NCI-H345 (cell line): ENCODE data around the gene PLPPR3.
"Not testable (repeated sequence)": the region's sequence is repeated elsewhere in the genome, so short reads cannot be mapped to it uniquely, and the experiment has no call there.

Experiments used
- DNase-seq: peaks from one replicate; lab custom pipeline; 2025; lab: John Stamatoyannopoulos, UW

The PLPPR3 gene

GRCh38 chr19:853614-854220 is 32.0 kb upstream of the PLPPR3 start:
- not testable (repeated sequence) for DNase-seq

DNA sequence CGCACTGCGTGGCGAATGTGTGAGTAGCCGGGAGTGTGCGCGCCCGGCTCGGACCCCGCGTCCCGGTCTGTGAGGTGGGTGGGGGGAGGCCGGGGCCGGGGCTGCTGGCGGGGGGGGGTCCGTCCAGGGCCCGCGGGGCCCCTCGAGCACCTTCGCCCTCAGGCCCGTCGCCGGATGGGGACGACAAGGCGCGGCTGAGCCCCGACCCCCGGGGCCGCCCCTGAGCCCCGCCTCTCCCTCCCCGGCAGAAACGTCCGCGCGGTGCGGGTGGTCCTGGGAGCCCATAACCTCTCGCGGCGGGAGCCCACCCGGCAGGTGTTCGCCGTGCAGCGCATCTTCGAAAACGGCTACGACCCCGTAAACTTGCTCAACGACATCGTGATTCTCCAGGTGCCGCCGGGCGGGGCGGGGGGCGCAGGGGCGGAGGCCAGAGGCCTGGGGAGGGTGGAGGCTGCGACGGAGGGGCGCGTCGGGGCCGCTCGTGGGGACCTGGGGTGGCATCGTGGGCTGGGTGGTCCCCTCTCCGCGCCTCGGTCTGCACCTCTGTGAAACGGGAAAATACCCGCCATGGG is 31.3 kb upstream of the PLPPR3 start:
- DNase-seq: no peak

DNA sequence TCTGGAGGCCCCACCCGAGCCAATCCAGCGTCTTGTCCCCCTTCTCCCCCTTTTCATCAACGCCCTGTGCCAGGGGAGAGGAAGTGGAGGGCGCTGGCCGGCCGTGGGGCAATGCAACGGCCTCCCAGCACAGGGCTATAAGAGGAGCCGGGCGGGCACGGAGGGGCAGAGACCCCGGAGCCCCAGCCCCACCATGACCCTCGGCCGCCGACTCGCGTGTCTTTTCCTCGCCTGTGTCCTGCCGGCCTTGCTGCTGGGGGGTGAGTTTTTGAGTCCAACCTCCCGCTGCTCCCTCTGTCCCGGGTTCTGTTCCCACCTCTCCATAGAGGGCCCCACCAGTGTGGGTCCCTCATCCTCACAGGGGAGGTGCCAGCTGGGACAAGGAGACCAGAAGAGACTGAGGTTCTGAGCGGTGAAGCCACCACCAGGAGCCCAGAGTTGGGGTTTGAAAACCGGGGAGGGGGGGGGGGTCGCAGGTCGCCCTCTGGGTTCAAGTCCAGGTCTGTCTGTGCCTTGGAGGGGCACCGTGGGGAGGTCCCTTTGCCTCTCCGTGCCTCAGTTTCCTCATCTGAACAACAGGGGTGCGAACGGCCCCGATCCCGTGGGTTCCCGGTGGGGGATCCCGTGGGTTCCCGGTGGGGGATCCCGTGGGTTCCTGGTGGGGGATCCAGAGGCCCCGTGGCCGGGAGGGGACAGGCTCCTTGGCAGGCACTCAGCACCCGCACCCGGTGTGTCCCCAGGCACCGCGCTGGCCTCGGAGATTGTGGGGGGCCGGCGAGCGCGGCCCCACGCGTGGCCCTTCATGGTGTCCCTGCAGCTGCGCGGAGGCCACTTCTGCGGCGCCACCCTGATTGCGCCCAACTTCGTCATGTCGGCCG is 30.6 kb upstream of the PLPPR3 start, which contains the start of gene ELANE:
Gene ELANE (plus strand): TSS at position 168 of the 878 bp plus-strand sequence. CDS start 26 bp downstream, at position 194.
- DNase-seq: no peak

DNA sequence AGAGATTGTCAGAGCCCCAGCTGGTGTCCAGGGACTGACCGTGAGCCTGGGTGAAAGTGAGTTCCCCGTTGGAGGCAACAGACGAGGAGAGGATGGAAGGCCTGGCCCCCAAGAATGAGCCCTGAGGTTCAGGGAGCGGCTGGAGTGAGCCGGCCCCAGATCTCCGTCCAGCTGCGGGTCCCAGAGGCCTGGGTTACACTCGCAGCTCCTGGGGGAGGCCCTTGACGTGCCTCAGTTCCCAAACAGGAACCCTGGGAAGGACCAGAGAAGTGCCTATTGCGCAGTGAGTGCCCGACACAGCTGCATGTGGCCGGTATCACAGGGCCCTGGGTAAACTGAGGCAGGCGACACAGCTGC is 29.2 kb upstream of the PLPPR3 start:
- DNase-seq: no peak

DNA sequence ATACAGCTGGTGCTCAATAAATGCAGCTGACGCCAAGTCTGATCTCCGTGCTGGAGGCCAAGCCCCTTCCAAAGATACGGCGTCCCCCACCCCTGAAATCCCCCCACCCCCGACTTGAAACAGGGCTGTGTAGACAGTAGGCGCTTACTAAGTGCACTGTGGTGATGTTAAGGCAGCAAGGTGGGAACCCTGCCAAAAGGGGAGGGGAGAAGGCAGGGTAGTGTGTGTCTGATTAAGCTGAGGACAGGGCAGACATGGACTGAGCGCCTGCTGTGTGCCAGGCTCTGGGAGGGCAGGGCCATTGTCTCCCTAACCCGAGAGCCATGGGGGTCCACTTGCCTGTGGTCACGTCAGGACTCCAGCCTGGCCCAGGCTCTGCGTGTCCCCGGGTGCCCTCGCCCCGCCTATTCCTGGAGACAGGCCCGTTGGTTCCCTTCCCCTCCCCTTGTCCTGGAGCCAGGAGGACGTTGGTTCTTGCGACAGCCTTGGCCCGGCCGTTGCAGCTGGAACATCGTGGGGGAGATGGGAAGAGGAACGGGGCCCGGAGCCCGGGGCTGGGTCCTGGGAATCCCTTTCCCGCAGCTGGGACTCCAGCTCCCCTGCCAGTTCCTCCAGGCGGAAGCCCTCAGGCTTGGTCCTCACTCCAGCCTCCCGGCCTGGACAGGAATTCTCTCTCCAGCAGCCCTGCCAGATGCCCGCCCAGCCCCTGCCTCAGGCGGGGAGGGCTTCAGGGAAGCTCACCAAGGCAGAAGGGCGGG is 28.6 kb upstream of the PLPPR3 start:
- peak; percentile 61 for DNase-seq

- DNase-seq: not testable (repeated sequence)
Measured at GRCh38 chr19:849195-849594, 27.4 kb upstream of the PLPPR3 start.

- no peak for DNase-seq
Measured at GRCh38 chr19:848386-848921, 26.7 kb upstream of the PLPPR3 start.

- DNase-seq: no peak
Measured at GRCh38 chr19:845707-846521, 24.2 kb upstream of the PLPPR3 start.

GRCh38 chr19:844546-844971 is 22.8 kb upstream of the PLPPR3 start:
- DNase-seq: no peak

DNA sequence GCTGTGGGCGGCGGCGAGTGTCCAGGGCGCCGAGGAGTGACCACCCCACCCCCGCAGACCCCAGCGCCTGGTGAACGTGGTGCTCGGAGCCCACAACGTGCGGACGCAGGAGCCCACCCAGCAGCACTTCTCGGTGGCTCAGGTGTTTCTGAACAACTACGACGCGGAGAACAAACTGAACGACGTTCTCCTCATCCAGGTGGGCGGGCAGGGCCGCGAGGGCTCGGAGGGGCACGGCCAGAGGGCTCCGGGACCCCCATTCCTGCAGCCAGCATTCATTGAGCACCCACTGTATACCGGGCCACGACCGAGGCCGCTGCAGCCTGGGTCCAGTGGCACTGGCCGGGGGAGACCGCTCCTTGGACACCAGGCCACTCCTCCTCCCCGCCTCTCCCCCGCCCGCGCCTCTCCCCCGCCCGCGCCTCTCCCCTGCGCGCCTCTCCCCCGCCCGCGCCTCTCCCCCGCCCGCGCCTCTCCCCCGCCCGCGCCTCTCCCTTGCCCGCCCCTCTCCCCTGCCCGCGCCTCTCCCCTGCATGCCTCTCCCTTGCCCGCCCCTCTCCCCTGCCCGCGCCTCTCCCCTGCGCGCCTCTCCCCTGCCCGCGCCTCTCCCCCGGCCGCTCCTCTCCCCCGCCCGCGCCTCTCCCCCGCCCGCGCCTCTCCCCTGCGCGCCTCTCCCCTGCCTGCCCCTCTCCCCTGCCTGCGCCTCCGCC is 22.2 kb upstream of the PLPPR3 start:
- DNase-seq: peak; percentile 19

GRCh38 chr19:843180-843835 is 21.6 kb upstream of the PLPPR3 start:
- DNase-seq: no peak

GRCh38 chr19:842802-843179 is 21.0 kb upstream of the PLPPR3 start:
- not testable (repeated sequence) for DNase-seq

DNA sequence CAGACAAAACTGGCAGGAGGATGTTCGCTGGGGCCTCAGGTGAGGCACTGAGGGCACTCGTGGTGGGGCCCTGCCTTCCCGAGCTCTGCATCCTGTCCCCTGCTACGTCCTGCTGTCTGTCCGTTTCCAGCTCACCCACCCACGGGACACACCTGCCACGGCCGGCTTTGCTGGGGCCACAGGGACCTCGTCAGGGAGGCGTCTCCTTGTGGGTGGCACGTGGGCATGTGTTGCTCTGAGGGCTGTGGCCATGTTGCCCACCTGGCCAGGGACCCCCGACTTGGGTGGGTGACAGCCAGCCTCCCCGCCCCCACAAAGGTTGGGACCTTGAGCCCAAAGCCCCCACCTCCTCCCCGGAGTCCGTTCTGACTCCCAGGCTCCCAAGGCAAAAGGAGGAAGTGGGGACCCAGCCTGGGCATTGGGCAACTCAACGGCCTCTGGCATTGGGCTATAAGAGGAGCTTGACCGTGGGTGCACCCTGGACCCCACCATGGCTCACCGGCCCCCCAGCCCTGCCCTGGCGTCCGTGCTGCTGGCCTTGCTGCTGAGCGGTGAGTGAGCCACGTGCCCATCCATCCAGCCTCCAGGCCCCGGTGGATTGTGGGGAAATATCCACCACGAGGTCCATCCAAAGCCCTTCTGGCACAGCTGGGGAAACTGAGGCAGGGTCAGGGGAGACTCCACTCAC is 18.9 kb upstream of the PLPPR3 start, which contains the start of gene PRTN3:
Gene PRTN3 (plus strand): TSS at position 481 of the 688 bp plus-strand sequence. CDS start 10 bp downstream, at position 491.
- no peak for DNase-seq

DNA sequence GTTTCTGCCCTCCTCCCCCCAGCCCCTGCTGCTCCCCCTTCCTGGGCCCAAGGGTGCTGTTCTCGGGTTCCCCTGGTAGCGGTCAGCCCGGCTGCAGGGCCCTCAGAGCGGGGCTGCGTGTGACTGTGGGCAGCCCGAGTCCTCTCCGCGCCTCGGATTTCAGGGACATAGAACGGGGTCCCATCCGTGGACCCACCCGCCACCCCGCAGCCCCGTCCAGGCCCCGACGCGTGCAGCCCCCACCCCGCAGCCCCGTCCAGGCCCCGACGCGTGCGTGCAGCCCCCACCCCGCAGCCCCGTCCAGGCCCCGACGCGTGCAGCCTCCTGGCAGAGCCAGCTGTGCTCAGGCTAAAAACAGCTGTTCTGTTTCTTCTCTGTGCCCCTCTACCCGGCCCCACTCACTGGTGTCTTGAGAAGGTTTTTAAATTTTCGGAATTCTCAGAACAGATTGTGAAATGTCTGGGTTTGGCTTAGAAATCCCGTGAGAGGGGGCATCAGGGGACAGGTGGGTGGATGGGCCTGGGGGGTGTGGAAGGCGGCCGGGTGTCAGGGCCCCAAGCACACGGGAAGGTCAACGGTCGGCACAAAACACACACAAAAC is 13.6 kb upstream of the PLPPR3 start:
- no peak for DNase-seq

DNA sequence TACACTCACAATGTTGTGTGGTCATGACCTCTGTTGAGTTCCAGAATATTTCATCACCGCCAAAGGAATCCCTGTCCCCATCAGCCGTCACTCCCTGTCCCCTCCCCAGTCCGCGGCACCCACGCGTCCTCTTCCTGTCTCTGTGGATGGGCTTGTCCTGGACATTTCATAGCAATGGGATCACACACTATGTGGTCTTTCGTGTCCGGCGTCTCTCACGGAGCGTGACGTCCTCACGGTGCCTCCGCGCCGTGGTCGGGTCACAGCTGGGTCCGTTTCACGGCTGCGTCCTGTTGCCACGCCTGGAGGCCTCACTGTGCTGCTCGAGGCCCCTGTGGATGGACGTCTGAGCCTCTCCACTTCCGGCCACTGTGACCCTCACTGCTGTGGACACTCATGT is 12.5 kb upstream of the PLPPR3 start:
- DNase-seq: no peak

GRCh38 chr19:831407-832369 is 9.9 kb upstream of the PLPPR3 start:
- no peak for DNase-seq

DNA sequence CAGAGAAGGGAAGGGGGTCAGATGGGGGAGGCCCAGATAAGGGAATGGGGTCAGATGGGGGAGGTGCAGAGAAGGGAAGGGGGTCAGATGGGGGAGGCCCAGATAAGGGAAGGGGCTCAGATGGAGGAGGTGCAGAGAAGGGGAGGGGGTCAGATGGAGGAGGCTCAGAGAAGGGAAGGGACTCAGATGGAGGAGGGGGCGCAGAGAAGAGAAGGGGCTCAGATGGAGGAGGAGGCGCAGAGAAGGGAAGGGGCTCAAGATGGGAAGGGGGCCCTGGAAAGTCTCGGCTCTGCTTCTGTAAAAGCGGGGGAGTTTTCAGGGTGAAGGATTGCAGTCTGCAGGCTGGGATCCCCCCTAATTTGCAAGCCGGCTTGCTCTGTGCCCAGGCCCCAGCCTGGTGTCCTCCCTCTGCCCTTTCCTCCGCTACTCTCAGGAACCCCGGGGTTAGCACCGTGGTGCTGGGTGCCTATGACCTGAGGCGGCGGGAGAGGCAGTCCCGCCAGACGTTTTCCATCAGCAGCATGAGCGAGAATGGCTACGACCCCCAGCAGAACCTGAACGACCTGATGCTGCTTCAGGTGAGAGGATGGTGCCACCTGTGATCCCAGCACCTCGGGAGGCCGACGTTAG is 7.5 kb upstream of the PLPPR3 start:
- no peak for DNase-seq
